Keratinocyte (primary cell): ENCODE results near the gene TMEM132A. TPM values are rescaled to one million over a fixed set of nuclear protein-coding genes. Genes with fewer than 3 reads are reported as not detected.

ENCODE experiments used
- DNase-seq: peaks from one replicate; pipeline ENCODE4 v3.0.0-alpha.2; 2011; ENCODE audit warnings: low read depth, missing footprints, low spot score
- FAIRE-seq: peaks from 2 replicates; lab custom pipeline; 2011; peaks lifted over from hg19 to GRCh38; lab: Jason Lieb, UNC
- H2AFZ ChIP-seq: 2 replicates; pipeline ENCODE4 v1.6.0; 2012; ENCODE audit warnings: low read length, control low read depth, inconsistent platforms; ENCODE audit not compliant: control insufficient read depth
- H3K27ac ChIP-seq: 2 replicates; pipeline ENCODE4 v1.5.1; 2011; ENCODE audit warnings: low read length; ENCODE audit not compliant: control insufficient read depth, insufficient read depth
- H3K27me3 ChIP-seq: 3 replicates; pipeline ENCODE4 v1.6.0; 2011; ENCODE audit warnings: low read length; ENCODE audit not compliant: control insufficient read depth, insufficient read depth; ENCODE audit errors: extremely low read depth
- H3K36me3 ChIP-seq, 2 experiments: 2 replicates in 1 of 2; 3 replicates in 1 of 2; pipeline ENCODE4 v1.5.1; 2011; ENCODE audit warnings: low read length in 2 of 2, mild to moderate bottlenecking in 1 of 2; ENCODE audit not compliant: control insufficient read depth in 2 of 2, insufficient read depth in 2 of 2; ENCODE audit errors: extremely low read depth in 1 of 2
- H3K4me1 ChIP-seq: 3 replicates; pipeline ENCODE4 v1.5.1; 2011; ENCODE audit warnings: low read length; ENCODE audit not compliant: control insufficient read depth, insufficient read depth; ENCODE audit errors: extremely low read depth
- H3K4me2 ChIP-seq: 3 replicates; pipeline ENCODE4 v1.6.0; 2011; ENCODE audit warnings: low read depth, low read length; ENCODE audit not compliant: control insufficient read depth, insufficient read depth; ENCODE audit errors: extremely low read depth
- H3K4me3 ChIP-seq, 3 experiments: fragments of 200-600 bp in 1 of 3; sonication (generic) in 1 of 3; 2 replicates in 2 of 3; 3 replicates in 1 of 3; pipeline ENCODE4 v1.5.1; 2011 to 2016; ENCODE audit warnings: low read length in 3 of 3, mild to moderate bottlenecking in 3 of 3, control low read depth in 2 of 3, inconsistent platforms in 1 of 3, low read depth in 1 of 3, mixed read lengths in 1 of 3, mixed run types in 1 of 3, moderate library complexity in 1 of 3; ENCODE audit not compliant: control insufficient read depth in 2 of 3, insufficient read depth in 2 of 3; ENCODE audit errors: extremely low read depth in 1 of 3
- H3K79me2 ChIP-seq: 2 replicates; pipeline ENCODE4 v1.6.0; 2012; ENCODE audit warnings: low read length; ENCODE audit not compliant: control insufficient read depth, insufficient read depth
- H3K9ac ChIP-seq: 3 replicates; pipeline ENCODE4 v1.6.0; 2011; ENCODE audit warnings: low read length; ENCODE audit not compliant: control insufficient read depth, insufficient read depth; ENCODE audit errors: extremely low read depth
- H3K9me1 ChIP-seq: 3 replicates; pipeline ENCODE4 v1.6.0; 2011; ENCODE audit warnings: low read length; ENCODE audit not compliant: control insufficient read depth, insufficient read depth; ENCODE audit errors: extremely low read depth
- H3K9me3 ChIP-seq: 2 replicates; pipeline ENCODE4 v1.5.1; 2012; ENCODE audit warnings: low read depth, low read length; ENCODE audit not compliant: control insufficient read depth
- H4K20me1 ChIP-seq: 3 replicates; pipeline ENCODE4 v1.6.0; 2011; ENCODE audit warnings: low read length; ENCODE audit not compliant: control insufficient read depth, insufficient read depth; ENCODE audit errors: extremely low read depth
- CTCF ChIP-seq, 3 experiments: IDR thresholded peaks in 1 of 3; conservative IDR thresholded peaks in 1 of 3; optimal IDR thresholded peaks in 1 of 3; 2 replicates in 2 of 3; 3 replicates in 1 of 3; pipeline versions ENCODE3 to v1.5.1; 2011; ENCODE audit warnings: low read length in 3 of 3, mild to moderate bottlenecking in 3 of 3, moderate library complexity in 2 of 3, control low read depth in 1 of 3, inconsistent platforms in 1 of 3; ENCODE audit not compliant: insufficient read depth in 2 of 3; ENCODE audit errors: extremely low read depth in 1 of 3
- EZH2 ChIP-seq: IDR thresholded peaks from one replicate; pipeline ENCODE4 v1.6.1; 2012; ENCODE audit warnings: inconsistent platforms, mild to moderate bottlenecking, low read length, moderate library complexity
- dilution Hi-C: fragments of 300-500 bp; cut with MboI; formaldehyde crosslinking; loops from one replicate; pipeline ENCODE4 v1.7.0; 2020; ENCODE audit warnings: low sequenced_read_pairs; ENCODE audit not compliant: extremely low pct_ligation_motif_present
- polyA plus RNA-seq, 5 experiments: library from polyadenylated mRNA; depleted of rRNA in 3 of 5; stranded (reverse) in 3 of 5; stranded (forward) in 1 of 5; unstranded in 1 of 5; fragments of >200 nt; gene quantifications; 1 replicate in 1 of 5; 2 replicates in 3 of 5; 3 replicates in 1 of 5; pipeline versions ENCODE4 v1.2.1 to v1.2.3, GENCODE V29; 2011 to 2012; ENCODE audit warnings: missing spikeins in 2 of 5, low read depth in 1 of 5, low replicate concordance in 1 of 5

The TMEM132A gene
- polyA plus RNA-seq, 1 donor (not counting 4 experiments of a cell fraction or from before 2014, with no cell fraction given) = 16.6 TPM

GRCh38 chr11:60923326-60923725 lies 934 bp upstream of the TMEM132A start:
- TF ChIP-seq CTCF (optimal IDR thresholded peaks at IDR 0.05 in 1 of 3, IDR thresholded peaks at IDR 0.05 in 1 of 3, conservative IDR thresholded peaks at IDR 0.05 in 1 of 3; ENCODE audit: extremely low read depth in 1 of 3, insufficient read depth in 2 of 3, low read length in 3 of 3) (no peak), EZH2 (no peak)

GRCh38 chr11:60923800-60924109 lies 505 bp upstream of the TMEM132A start:
- no peaks in the 10 kb centered on the region for H3K9me3 ChIP-seq
- H3K36me3 ChIP-seq = peaks cover 19 to 27% of the 10 kb centered on the region in 2 experiments
- H3K9me1 ChIP-seq = peaks cover 2% of the 10 kb centered on the region
- TF ChIP-seq CTCF (optimal IDR thresholded peaks at IDR 0.05 in 1 of 3, IDR thresholded peaks at IDR 0.05 in 1 of 3, conservative IDR thresholded peaks at IDR 0.05 in 1 of 3; ENCODE audit: extremely low read depth in 1 of 3, insufficient read depth in 2 of 3, low read length in 3 of 3) (no peak), EZH2 (no peak)
- peak overlapping the region; percentile 84 for H3K9ac ChIP-seq
- DNase-seq (no peak), FAIRE-seq (no peak)
- peaks cover 28% of the 10 kb centered on the region for H3K4me1 ChIP-seq
- H3K4me3 ChIP-seq = peak overlapping the region in 1 of 3 experiments; percentile 90
- H4K20me1 ChIP-seq = peaks cover 2% of the 10 kb centered on the region
- H3K27me3 ChIP-seq = no peaks in the 10 kb centered on the region
- H3K27ac ChIP-seq = peak overlapping the region; percentile 75
- peak overlapping the region; percentile 70 for H3K4me2 ChIP-seq
- peak overlapping the region; percentile 56 for H2AFZ ChIP-seq
- dilution Hi-C loops = no loop called here
- peaks cover 9% of the 10 kb centered on the region for H3K79me2 ChIP-seq

More at GRCh38 chr11:60923326-60923725, 934 bp upstream of the TMEM132A start:
- Histone ChIP-seq H3K9me3 (no peaks in the 10 kb centered on the region), H3K4me1 (peaks cover 32% of the 10 kb centered on the region), H3K79me2 (peaks cover 13% of the 10 kb centered on the region), H3K9me1 (peaks cover 2% of the 10 kb centered on the region), H3K27ac (no peak overlapping the region), H3K4me3 (no peak overlapping the region), H3K36me3 (peaks cover 19 to 24% of the 10 kb centered on the region in 2 experiments), H3K9ac (no peak overlapping the region), H3K27me3 (no peaks in the 10 kb centered on the region), H2AFZ (no peak overlapping the region), H4K20me1 (peaks cover 2% of the 10 kb centered on the region), H3K4me2 (no peak overlapping the region)
- DNase-seq = no peak
- dilution Hi-C loops = no loop called here
- no peak for FAIRE-seq
